ENCODE results near the gene DTD1. TPM values are rescaled to one million over a fixed set of nuclear protein-coding genes. Genes with fewer than 3 reads are reported as not detected.

The DTD1 gene
- total RNA-seq, 3 donors from 2014 or later (not counting 1 experiment from before 2014, with no cell fraction given) = 23.4 to 28.4 (median 24.1) TPM

GRCh38 chr20:18571578-18571977 is 16.3 kb upstream of the DTD1 start:
- H3K4me1 ChIP-seq (ENCODE audit: control insufficient read depth, insufficient read depth, low read length) = peaks cover 9% of the 10 kb centered on the region
- peaks cover 13 to 26% of the 10 kb centered on the region in 2 donors for H3K4me1 Mint-ChIP-seq
- H3K36me3 ChIP-seq (ENCODE audit: control insufficient read depth, insufficient read depth, low read length) = peaks cover 7% of the 10 kb centered on the region
- 89% methylated on average over 2 of the region's 2 CpGs for WGBS (ENCODE audit: insufficient coverage)
- no peaks in the 10 kb centered on the region for H3K27me3 ChIP-seq (ENCODE audit: control insufficient read depth, insufficient read depth, low read length)
- intact Hi-C loops (cut with micrococcal nuclease) = no loop called here
- no peaks in the 10 kb centered on the region for H3K9me3 ChIP-seq (ENCODE audit: control insufficient read depth, insufficient read depth, low read length)
- H3K9me3 Mint-ChIP-seq = no peaks in the 10 kb centered on the region
- no peak for DNase-seq
- no peak overlapping the region for H3K4me3 Mint-ChIP-seq
- no peak for TF ChIP-seq CTCF (IDR thresholded peaks at IDR 0.05)
- no peak overlapping the region for H3K4me3 ChIP-seq (ENCODE audit: low read length)
- H3K27ac Mint-ChIP-seq = no peak overlapping the region
- ATAC-seq = no peak
- H3K36me3 Mint-ChIP-seq = no peaks in the 10 kb centered on the region
- H3K27ac ChIP-seq (ENCODE audit: low read length) = no peak overlapping the region
- H3K27me3 Mint-ChIP-seq (ENCODE audit: low read depth in 2 of 2) = no peaks in the 10 kb centered on the region

GRCh38 chr20:18577942-18578341 is 9.9 kb upstream of the DTD1 start:
- no peaks in the 10 kb centered on the region for H3K4me1 ChIP-seq (ENCODE audit: control insufficient read depth, insufficient read depth, low read length)
- no peaks in the 10 kb centered on the region for H3K9me3 ChIP-seq (ENCODE audit: control insufficient read depth, insufficient read depth, low read length)
- H3K9me3 Mint-ChIP-seq = no peaks in the 10 kb centered on the region
- H3K36me3 ChIP-seq (ENCODE audit: control insufficient read depth, insufficient read depth, low read length) = no peaks in the 10 kb centered on the region
- H3K27me3 Mint-ChIP-seq (ENCODE audit: low read depth in 2 of 2) = no peaks in the 10 kb centered on the region
- no peak for DNase-seq
- H3K27ac Mint-ChIP-seq = no peak overlapping the region
- no peak overlapping the region for H3K27ac ChIP-seq (ENCODE audit: low read length)
- H3K4me3 Mint-ChIP-seq = no peak overlapping the region
- 82% methylated on average over 6 of the region's 6 CpGs for WGBS (ENCODE audit: insufficient coverage)
- TF ChIP-seq CTCF (IDR thresholded peaks at IDR 0.05) = no peak
- intact Hi-C loops (cut with micrococcal nuclease) = no loop called here
- H3K4me1 Mint-ChIP-seq = no peaks in the 10 kb centered on the region
- no peak for ATAC-seq
- no peaks in the 10 kb centered on the region for H3K27me3 ChIP-seq (ENCODE audit: control insufficient read depth, insufficient read depth, low read length)
- H3K36me3 Mint-ChIP-seq = no peaks in the 10 kb centered on the region
- no peak overlapping the region for H3K4me3 ChIP-seq (ENCODE audit: low read length)

- no peak for TF ChIP-seq CTCF (IDR thresholded peaks at IDR 0.05)
- Mint-ChIP-seq H3K27me3 (ENCODE audit: low read depth in 2 of 2) (no peaks in the 10 kb centered on the region), H3K9me3 (no peaks in the 10 kb centered on the region), H3K27ac (no peak overlapping the region), H3K4me3 (no peak overlapping the region), H3K4me1 (no peaks in the 10 kb centered on the region), H3K36me3 (no peaks in the 10 kb centered on the region)
- Histone ChIP-seq H3K27me3 (ENCODE audit: control insufficient read depth, insufficient read depth, low read length) (no peaks in the 10 kb centered on the region), H3K4me3 (ENCODE audit: low read length) (no peak overlapping the region), H3K36me3 (ENCODE audit: control insufficient read depth, insufficient read depth, low read length) (no peaks in the 10 kb centered on the region), H3K27ac (ENCODE audit: low read length) (no peak overlapping the region), H3K4me1 (ENCODE audit: control insufficient read depth, insufficient read depth, low read length) (no peaks in the 10 kb centered on the region), H3K9me3 (ENCODE audit: control insufficient read depth, insufficient read depth, low read length) (no peaks in the 10 kb centered on the region)
- DNase-seq = no peak
- intact Hi-C loops (cut with micrococcal nuclease) = no loop called here
- 36% methylated on average over 5 of the region's 6 CpGs for WGBS (ENCODE audit: insufficient coverage)
- ATAC-seq = no peak
These were observed 9.3 kb upstream of the DTD1 start for GRCh38 chr20:18578581-18578980.

- H3K9me3 ChIP-seq (ENCODE audit: control insufficient read depth, insufficient read depth, low read length) = no peaks in the 10 kb centered on the region
- DNase-seq (no peak), ATAC-seq (no peak)
- no peaks in the 10 kb centered on the region for H3K27me3 ChIP-seq (ENCODE audit: control insufficient read depth, insufficient read depth, low read length)
- no peaks in the 10 kb centered on the region for H3K4me1 ChIP-seq (ENCODE audit: control insufficient read depth, insufficient read depth, low read length)
- Mint-ChIP-seq H3K4me1 (no peaks in the 10 kb centered on the region), H3K27ac (no peak overlapping the region), H3K4me3 (no peak overlapping the region), H3K27me3 (ENCODE audit: low read depth in 2 of 2) (peaks cover 0 to 6% of the 10 kb centered on the region in 2 donors), H3K36me3 (no peaks in the 10 kb centered on the region), H3K9me3 (no peaks in the 10 kb centered on the region)
- intact Hi-C loops (cut with micrococcal nuclease) = no loop called here
- no peak overlapping the region for H3K4me3 ChIP-seq (ENCODE audit: low read length)
- TF ChIP-seq CTCF (IDR thresholded peaks at IDR 0.05) = no peak
- WGBS (ENCODE audit: insufficient coverage) = 94% methylated on average over 4 of the region's 4 CpGs
- no peaks in the 10 kb centered on the region for H3K36me3 ChIP-seq (ENCODE audit: control insufficient read depth, insufficient read depth, low read length)
- no peak overlapping the region for H3K27ac ChIP-seq (ENCODE audit: low read length)
These were observed 7.8 kb upstream of the DTD1 start for GRCh38 chr20:18580012-18580411.
